K562 (cell line): ENCODE measurements around the gene OR7A17. TPM values are rescaled to one million over a fixed set of nuclear protein-coding genes. Genes with fewer than 3 reads are reported as not detected.
A peak's percentile ranks its signal among the peaks of the same experiment; 100 is the strongest.

Experiments
- ATF7 ChIP-seq: fragments of 450-650 bp; IDR thresholded peaks from 2 replicates; pipeline ENCODE4 v1.7.1; 2014; ENCODE audit warnings: mild to moderate bottlenecking, moderate library complexity
- HIVEP1 ChIP-seq: fragments of 250-450 bp; sonication (Bioruptor Pico); IDR thresholded peaks from 2 replicates; pipeline ENCODE4 v1.4.0; 2020; ENCODE audit warnings: mild to moderate bottlenecking
- MEIS2 ChIP-seq: fragments of 450-650 bp; IDR thresholded peaks from 2 replicates; pipeline ENCODE4 v1.6.1; 2014; ENCODE audit warnings: mild to moderate bottlenecking; ENCODE audit not compliant: partially characterized antibody
- MTA1 ChIP-seq: fragments of 450-650 bp; IDR thresholded peaks from 2 replicates; pipeline ENCODE4 v1.6.1; 2017; ENCODE audit warnings: borderline replicate concordance
- NFE2 ChIP-seq: IDR thresholded peaks from 2 replicates; pipeline ENCODE4 v1.6.1; 2014; ENCODE audit warnings: antibody characterized with exemption, low read depth
- POLR2AphosphoS5 ChIP-seq: IDR thresholded peaks from 2 replicates; pipeline ENCODE4 v1.6.1; 2011; ENCODE audit warnings: mild to moderate bottlenecking, low read depth, low read length, moderate library complexity; ENCODE audit not compliant: control insufficient read depth, insufficient read depth
- RBBP5 ChIP-seq: fragments of 200-600 bp; sonication (generic); IDR thresholded peaks from 2 replicates; pipeline ENCODE4 v1.6.1; 2012; ENCODE audit warnings: borderline replicate concordance, mild to moderate bottlenecking, low read length, control low read depth, inconsistent platforms; ENCODE audit not compliant: insufficient read depth, poor library complexity, severe bottlenecking
- SOX6 ChIP-seq: fragments of 450-650 bp; IDR thresholded peaks from 2 replicates; pipeline ENCODE4 v1.6.1; 2014; ENCODE audit warnings: mild to moderate bottlenecking
- TRIM24 ChIP-seq, 2 experiments: fragments of 450-650 bp; IDR thresholded peaks; 2 replicates each; pipeline ENCODE4 v1.6.1; 2016
- ZBTB8A ChIP-seq: fragments of 450-650 bp; IDR thresholded peaks from 2 replicates; pipeline ENCODE4 v1.6.1; 2018; ENCODE audit warnings: mild to moderate bottlenecking, moderate library complexity; ENCODE audit not compliant: partially characterized antibody
- ZNF197 ChIP-seq: fragments of 200-800 bp; sonication (Bioruptor generic); IDR thresholded peaks from 2 replicates; pipeline ENCODE4 v1.6.1; 2016; ENCODE audit warnings: low read depth, missing genetic modification characterization, missing compliant biosample characterization
- ZNF318 ChIP-seq, 2 experiments: fragments of 450-650 bp; IDR thresholded peaks; 2 replicates each; pipeline ENCODE4 v1.6.1; 2016; ENCODE audit warnings: mild to moderate bottlenecking in 2 of 2, borderline replicate concordance in 1 of 2, low read depth in 1 of 2, moderate library complexity in 1 of 2
- ZNF384 ChIP-seq: IDR thresholded peaks from 2 replicates; pipeline ENCODE4 v1.6.1; 2012; ENCODE audit warnings: low read depth, low read length, improper control_type of control experiment
- ZNF766 ChIP-seq: fragments of 200-800 bp; sonication (Bioruptor generic); conservative IDR thresholded peaks from 2 replicates; pipeline ENCODE4 v1.6.1; 2016; ENCODE audit warnings: missing genetic modification characterization, missing compliant biosample characterization
- polyA plus RNA-seq, 8 experiments: library from polyadenylated mRNA; depleted of rRNA in 4 of 8; stranded (reverse) in 5 of 8; unstranded in 3 of 8; fragments of >200 nt; fragmentation: Nextera tagmentation in 2 of 8; fragmentation: Illumina TruSeq in 1 of 8; extraction: Ambion mirVana in 2 of 8; extraction: Trizol in 1 of 8; gene quantifications; 2 replicates each; pipeline versions ENCODE4 v1.2.1 to v1.2.3, GENCODE V29; 2011 to 2014; ENCODE audit warnings: inconsistent platforms in 1 of 8, missing spikeins in 1 of 8
- total RNA-seq, 7 experiments: library from RNA; depleted of rRNA in 6 of 7; stranded (reverse); fragments of >200 nt in 6 of 7; fragmentation: Illumina TruSeq in 2 of 7; extraction: Trizol in 2 of 7; gene quantifications; 2 replicates each; pipeline versions ENCODE4 v1.2.1 to v1.2.3, GENCODE V29; 2011 to 2021; ENCODE audit warnings: low replicate concordance in 1 of 7
- TF ChIP-seq, protein P1 (sequence below), 2 experiments: fragments of 450-650 bp; IDR thresholded peaks; 2 replicates each; pipeline ENCODE4 v1.6.1; 2018; ENCODE audit warnings: mild to moderate bottlenecking in 2 of 2, low read depth in 1 of 2; ENCODE audit not compliant: partially characterized antibody in 2 of 2

OR7A17 gene
- total and polyA plus RNA-seq, 9 of the 15 experiments (the other 6 are each of a cell fraction or from before 2014, with no cell fraction given): not detected

GRCh38 chr19:14890643-14891379 is 4.9 kb upstream of the OR7A17 start (continued):
- TF ChIP-seq ZNF318 (IDR thresholded peaks at IDR 0.05; ENCODE audit: borderline replicate concordance in 1 of 2, low read depth in 1 of 2) (peak in 1 of 2 experiments; percentile 50; a peak in 1 of 4 replicates), ZBTB8A (no peak), ATF7 (peak; percentile 33; the same call in 1 of the 2 replicates), RBBP5 (peak; percentile 48), MEIS2 (no peak), POLR2AphosphoS5 (peak; percentile 69), NFE2 (peak; percentile 60), ZNF766 (CRISPR knock-in tag) (peak; percentile 92), MTA1 (peak; percentile 31; the same call in 1 of the 2 replicates), HIVEP1 (no peak), ZNF384 (peak; percentile 88), SOX6 (peak; percentile 94), ZNF197 (0 out of 2 replicates have a peak, but pooled peaks have one; percentile 85), TRIM24 (IDR thresholded peaks at IDR 0.05) (peak; percentile 23 to 80; a peak in 2 of 4 replicates)
- TF ChIP-seq, protein P1, sequence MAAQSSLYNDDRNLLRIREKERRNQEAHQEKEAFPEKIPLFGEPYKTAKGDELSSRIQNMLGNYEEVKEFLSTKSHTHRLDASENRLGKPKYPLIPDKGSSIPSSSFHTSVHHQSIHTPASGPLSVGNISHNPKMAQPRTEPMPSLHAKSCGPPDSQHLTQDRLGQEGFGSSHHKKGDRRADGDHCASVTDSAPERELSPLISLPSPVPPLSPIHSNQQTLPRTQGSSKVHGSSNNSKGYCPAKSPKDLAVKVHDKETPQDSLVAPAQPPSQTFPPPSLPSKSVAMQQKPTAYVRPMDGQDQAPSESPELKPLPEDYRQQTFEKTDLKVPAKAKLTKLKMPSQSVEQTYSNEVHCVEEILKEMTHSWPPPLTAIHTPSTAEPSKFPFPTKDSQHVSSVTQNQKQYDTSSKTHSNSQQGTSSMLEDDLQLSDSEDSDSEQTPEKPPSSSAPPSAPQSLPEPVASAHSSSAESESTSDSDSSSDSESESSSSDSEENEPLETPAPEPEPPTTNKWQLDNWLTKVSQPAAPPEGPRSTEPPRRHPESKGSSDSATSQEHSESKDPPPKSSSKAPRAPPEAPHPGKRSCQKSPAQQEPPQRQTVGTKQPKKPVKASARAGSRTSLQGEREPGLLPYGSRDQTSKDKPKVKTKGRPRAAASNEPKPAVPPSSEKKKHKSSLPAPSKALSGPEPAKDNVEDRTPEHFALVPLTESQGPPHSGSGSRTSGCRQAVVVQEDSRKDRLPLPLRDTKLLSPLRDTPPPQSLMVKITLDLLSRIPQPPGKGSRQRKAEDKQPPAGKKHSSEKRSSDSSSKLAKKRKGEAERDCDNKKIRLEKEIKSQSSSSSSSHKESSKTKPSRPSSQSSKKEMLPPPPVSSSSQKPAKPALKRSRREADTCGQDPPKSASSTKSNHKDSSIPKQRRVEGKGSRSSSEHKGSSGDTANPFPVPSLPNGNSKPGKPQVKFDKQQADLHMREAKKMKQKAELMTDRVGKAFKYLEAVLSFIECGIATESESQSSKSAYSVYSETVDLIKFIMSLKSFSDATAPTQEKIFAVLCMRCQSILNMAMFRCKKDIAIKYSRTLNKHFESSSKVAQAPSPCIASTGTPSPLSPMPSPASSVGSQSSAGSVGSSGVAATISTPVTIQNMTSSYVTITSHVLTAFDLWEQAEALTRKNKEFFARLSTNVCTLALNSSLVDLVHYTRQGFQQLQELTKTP (IDR thresholded peaks at IDR 0.05; ENCODE audit: low read depth in 1 of 2, partially characterized antibody in 2 of 2): peak in 1 of 2 experiments; percentile 66
